IMR-90 (cell line): ENCODE data around the gene TMEM141. TPM values are rescaled to one million over a fixed set of nuclear protein-coding genes. Genes with fewer than 3 reads are reported as not detected.

Experiments
- ATAC-seq: fragments of 200-7000 bp; cut with Tn5 transposase; 2 replicates; pipeline ENCODE4 v1.9.1; 2020; ENCODE audit warnings: low read depth, mild to moderate bottlenecking, moderate library complexity
- BruUV-seq: library from RNA; stranded (reverse); fragments of 400-500 nt; replicated peaks from 2 replicates; lab custom pipeline; 2021; lab: Mats Ljungman, UMichigan
- CTCF ChIA-PET: fragments of 300-600 bp; formaldehyde crosslinking; extraction: SDS; loops from one replicate; lab custom pipeline; 2021; ENCODE audit warnings: antibody characterized with exemption; lab: Yijun Ruan, JAX
- POLR2A ChIA-PET: fragments of 300-600 bp; sonication (Branson Sonifier 250); formaldehyde crosslinking; loops from one replicate; lab custom pipeline; 2022; ENCODE audit warnings: antibody characterized with exemption; ENCODE audit not compliant: unreplicated experiment; lab: Charles Lee
- DNase-seq: peaks from one replicate; pipeline ENCODE4 v3.0.0; 2013
- H2AFZ ChIP-seq: replicated peaks from 2 replicates; pipeline ENCODE3; 2013; ENCODE audit warnings: low read length, mild to moderate bottlenecking; ENCODE audit not compliant: poor library complexity
- H2AK5ac ChIP-seq: 2 replicates; pipeline ENCODE4 v1.6.1; 2013; ENCODE audit warnings: low read depth, low read length, inconsistent platforms
- H2AK9ac ChIP-seq: replicated peaks from 2 replicates; pipeline ENCODE3; 2013; ENCODE audit warnings: mild to moderate bottlenecking, low read depth, low read length, moderate library complexity; ENCODE audit not compliant: poor library complexity
- H2BK120ac ChIP-seq: 2 replicates; pipeline ENCODE4 v1.6.1; 2013; ENCODE audit warnings: low read depth, low read length, inconsistent platforms
- H2BK15ac ChIP-seq: 3 replicates; pipeline ENCODE4 v1.6.1; 2013; ENCODE audit warnings: low read depth, low read length, inconsistent platforms
- H2BK20ac ChIP-seq: 2 replicates; pipeline ENCODE4 v1.6.1; 2013; ENCODE audit warnings: low read depth, mild to moderate bottlenecking, inconsistent platforms, low read length, moderate library complexity
- H2BK5ac ChIP-seq: 2 replicates; pipeline ENCODE4 v1.6.1; 2013; ENCODE audit warnings: mild to moderate bottlenecking, low read depth, low read length, inconsistent platforms; ENCODE audit not compliant: poor library complexity, severe bottlenecking
- H3K14ac ChIP-seq: replicated peaks from 2 replicates; pipeline ENCODE4 v1.6.1; 2013; ENCODE audit warnings: low read depth, low read length, inconsistent platforms
- H3K18ac ChIP-seq: 2 replicates; pipeline ENCODE4 v1.6.1; 2013; ENCODE audit warnings: low read depth, low read length, control low read depth
- H3K23ac ChIP-seq: 2 replicates; pipeline ENCODE4 v1.6.1; 2013; ENCODE audit warnings: low read depth, low read length, inconsistent platforms
- H3K27ac ChIP-seq: 2 replicates; pipeline ENCODE4 v1.5.1; 2013; ENCODE audit warnings: mild to moderate bottlenecking, control low read depth, low read length; ENCODE audit not compliant: insufficient read depth
- H3K27me3 ChIP-seq: 2 replicates; pipeline ENCODE4 v1.6.1; 2013; ENCODE audit warnings: low read length; ENCODE audit not compliant: control insufficient read depth, insufficient read depth
- H3K36me3 ChIP-seq: 2 replicates; pipeline ENCODE4 v1.6.1; 2013; ENCODE audit warnings: low read length, mixed read lengths; ENCODE audit not compliant: control insufficient read depth, insufficient read depth
- H3K4ac ChIP-seq: 2 replicates; pipeline ENCODE4 v1.6.1; 2013; ENCODE audit warnings: low read depth, low read length, inconsistent platforms
- H3K4me1 ChIP-seq: 2 replicates; pipeline ENCODE4 v1.6.1; 2013; ENCODE audit warnings: low read length, mixed read lengths; ENCODE audit not compliant: control insufficient read depth, insufficient read depth
- H3K4me2 ChIP-seq: 2 replicates; pipeline ENCODE4 v1.6.1; 2013; ENCODE audit warnings: low read depth, mild to moderate bottlenecking, control low read depth, low read length, moderate library complexity
- H3K4me3 ChIP-seq: 2 replicates; pipeline ENCODE4 v1.5.1; 2013; ENCODE audit warnings: low read depth, mild to moderate bottlenecking, control low read depth, low read length, moderate library complexity; ENCODE audit not compliant: insufficient read depth
- H3K56ac ChIP-seq: 2 replicates; pipeline ENCODE4 v1.6.1; 2013; ENCODE audit warnings: low read length, inconsistent platforms; ENCODE audit not compliant: insufficient read depth; ENCODE audit errors: extremely low read depth
- H3K79me1 ChIP-seq, 2 experiments: 2 replicates each; pipeline ENCODE4 v1.6.1; 2013; ENCODE audit warnings: low read length in 2 of 2, inconsistent platforms in 1 of 2, low read depth in 1 of 2
- H3K9ac ChIP-seq: 2 replicates; pipeline ENCODE4 v1.6.1; 2013; ENCODE audit warnings: low read depth, low read length, control low read depth
- H3K9me1 ChIP-seq: 2 replicates; pipeline ENCODE4 v1.6.1; 2013; ENCODE audit warnings: low read length, inconsistent platforms; ENCODE audit not compliant: insufficient read depth
- H3K9me3 ChIP-seq: 2 replicates; pipeline ENCODE4 v1.6.1; 2013; ENCODE audit warnings: low read length; ENCODE audit not compliant: control insufficient read depth, insufficient read depth
- H4K20me1 ChIP-seq: 2 replicates; pipeline ENCODE4 v1.6.1; 2013; ENCODE audit warnings: low read length, inconsistent platforms; ENCODE audit not compliant: insufficient read depth
- H4K5ac ChIP-seq: 2 replicates; pipeline ENCODE4 v1.6.1; 2013; ENCODE audit warnings: mild to moderate bottlenecking, low read depth, low read length, control low read depth
- H4K8ac ChIP-seq, 2 experiments: 2 replicates each; pipeline ENCODE4 v1.6.1; 2013; ENCODE audit warnings: low read depth in 2 of 2, low read length in 2 of 2, control low read depth in 1 of 2, inconsistent platforms in 1 of 2
- H4K91ac ChIP-seq: 2 replicates; pipeline ENCODE4 v1.6.1; 2013; ENCODE audit warnings: low read depth, low read length, inconsistent platforms; ENCODE audit not compliant: insufficient read depth
- BHLHE40 ChIP-seq: fragments of 150-350 bp; IDR thresholded peaks from 2 replicates; pipeline ENCODE4 v1.6.1; 2016; ENCODE audit warnings: mild to moderate bottlenecking, low read depth, low read length
- MAFK ChIP-seq: IDR thresholded peaks from 2 replicates; pipeline ENCODE4 v1.6.1; 2012; ENCODE audit warnings: low read depth, low read length, improper control_type of control experiment
- MAZ ChIP-seq: IDR thresholded peaks from 2 replicates; pipeline ENCODE4 v1.6.1; 2012; ENCODE audit warnings: low read depth, mild to moderate bottlenecking, low read length, improper control_type of control experiment, moderate library complexity, borderline replicate concordance
- NFE2L2 ChIP-seq: fragments of 150-350 bp; IDR thresholded peaks from 2 replicates; pipeline ENCODE4 v1.6.1; 2016; ENCODE audit warnings: low read depth, mild to moderate bottlenecking, low read length
- POLR2A ChIP-seq: IDR thresholded peaks from 2 replicates; pipeline ENCODE4 v1.6.1; 2012; ENCODE audit warnings: mild to moderate bottlenecking, low read depth, low read length
- RCOR1 ChIP-seq: IDR thresholded peaks from 2 replicates; pipeline ENCODE4 v1.6.1; 2012; ENCODE audit warnings: mild to moderate bottlenecking, low read length, improper control_type of control experiment; ENCODE audit not compliant: insufficient replicate concordance
- WGBS, 2 experiments: methylation state at CpG; one replicate each; pipeline versions ENCODE4 v1.1.5 to v1.1.7; 2013; ENCODE audit warnings: missing lambda C conversion rate in 2 of 2; ENCODE audit not compliant: insufficient read length in 1 of 2; ENCODE audit errors: extremely low coverage in 2 of 2; 5-methylcytosine and 5-hydroxymethylcytosine counted together
- dilution Hi-C: fragments of 300-500 bp; cut with HindIII; formaldehyde crosslinking; loops from one replicate; pipeline ENCODE4 v1.14.3; 2018; ENCODE audit warnings: low sequenced_read_pairs; ENCODE audit not compliant: unreplicated experiment
- in situ Hi-C: fragments of 300-500 bp; cut with MboI; formaldehyde crosslinking; loops from 3 replicates; pipeline ENCODE4 v1.14.3; 2019; ENCODE audit warnings: low sequenced_read_pairs, inconsistent platforms, mixed read lengths
- intact Hi-C: fragments of 100-400 bp; cut with micrococcal nuclease; formaldehyde crosslinking; loops from 2 replicates; pipeline ENCODE4 v1.10.0; 2022
- polyA plus RNA-seq, 3 experiments: library from polyadenylated mRNA; depleted of rRNA; stranded (reverse); fragments of >200 nt; gene quantifications; 2 replicates each; pipeline ENCODE4 v1.2.3, GENCODE V29; 2012; ENCODE audit warnings: low replicate concordance in 1 of 3
- total RNA-seq: library from RNA; depleted of rRNA; stranded (reverse); fragments of >200 nt; gene quantifications from 2 replicates; pipeline ENCODE4 v1.2.3, GENCODE V29; 2012

TMEM141 gene
- total and polyA plus RNA-seq, 2 of the 4 experiments (the other 2 are of a cell fraction) = 39.1 to 77.8 TPM

DNA sequence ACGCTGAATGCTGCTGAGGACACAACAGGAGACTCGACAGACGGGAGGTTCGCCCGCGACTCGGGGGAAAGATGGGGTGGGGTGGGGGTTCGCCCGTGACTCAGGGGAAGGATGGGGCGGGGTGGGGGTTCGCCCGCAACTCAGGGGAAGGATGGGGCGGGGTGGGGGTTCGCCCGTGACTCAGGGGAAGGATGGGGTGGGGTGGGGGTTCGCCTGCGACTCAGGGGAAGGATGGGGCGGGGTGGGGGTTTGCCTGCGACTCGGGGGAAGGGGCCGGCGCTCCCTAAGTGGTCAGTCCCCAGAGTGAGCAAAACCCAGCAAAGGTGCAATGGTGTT lies 45.0 kb upstream of the TMEM141 start:
- H4K20me1 ChIP-seq = no peaks in the 10 kb centered on the region; the same call in 1 of the 2 replicates
- H3K79me1 ChIP-seq = no peaks in the 10 kb centered on the region
- dilution Hi-C loops = no loop called here
- no peak overlapping the region for H3K4ac ChIP-seq
- no peak overlapping the region for H3K56ac ChIP-seq
- no peak overlapping the region for H3K4me3 ChIP-seq
- no peaks in the 10 kb centered on the region for H3K9me1 ChIP-seq
- H2BK5ac ChIP-seq = no peak overlapping the region
- H2AK9ac ChIP-seq = no peak overlapping the region
- ChIA-PET POLR2A (no interaction called here), CTCF (no interaction called here)
- no peak overlapping the region for H3K9ac ChIP-seq
- H3K14ac ChIP-seq = no peak overlapping the region
- intact Hi-C loops = no loop called here
- H3K9me3 ChIP-seq = no peaks in the 10 kb centered on the region
- peaks cover 1% of the 10 kb centered on the region; the same call in 1 of the 2 replicates for H3K4me1 ChIP-seq
- H2BK120ac ChIP-seq = no peak overlapping the region
- WGBS, 2 experiments = 92% methylated on average over 6 of the region's 22 CpGs; no CpG with 5 or more reads in 1 of the 2 experiments
- no TSS peak for BruUV-seq
- no peak overlapping the region for H2AK5ac ChIP-seq
- H2AFZ ChIP-seq = no peak overlapping the region
- H2BK20ac ChIP-seq = no peak overlapping the region
- no peak overlapping the region for H4K5ac ChIP-seq
- H3K23ac ChIP-seq = no peak overlapping the region
- ATAC-seq (no peak), DNase-seq (no peak)
- no peaks in the 10 kb centered on the region for H3K36me3 ChIP-seq
- no peak overlapping the region for H4K8ac ChIP-seq
- H2BK15ac ChIP-seq = no peak overlapping the region
- peaks cover 40% of the 10 kb centered on the region for H3K27me3 ChIP-seq
- no peak overlapping the region for H3K4me2 ChIP-seq
- H3K18ac ChIP-seq = no peak overlapping the region
- H3K27ac ChIP-seq = no peak overlapping the region
- in situ Hi-C loops = no loop called here
- no peak overlapping the region for H4K91ac ChIP-seq
- TF ChIP-seq NFE2L2 = no peak
- TF ChIP-seq RCOR1 = no peak
- no peak for TF ChIP-seq MAFK
- TF ChIP-seq POLR2A = no peak
- no peak for TF ChIP-seq MAZ
- TF ChIP-seq BHLHE40 = no peak
